ENCODE measurements around the gene ANO2.
"Not testable (repeated sequence)": the region's sequence is repeated elsewhere in the genome, so short reads cannot be mapped to it uniquely, and the experiment has no call there.

Gene ANO2

DNA sequence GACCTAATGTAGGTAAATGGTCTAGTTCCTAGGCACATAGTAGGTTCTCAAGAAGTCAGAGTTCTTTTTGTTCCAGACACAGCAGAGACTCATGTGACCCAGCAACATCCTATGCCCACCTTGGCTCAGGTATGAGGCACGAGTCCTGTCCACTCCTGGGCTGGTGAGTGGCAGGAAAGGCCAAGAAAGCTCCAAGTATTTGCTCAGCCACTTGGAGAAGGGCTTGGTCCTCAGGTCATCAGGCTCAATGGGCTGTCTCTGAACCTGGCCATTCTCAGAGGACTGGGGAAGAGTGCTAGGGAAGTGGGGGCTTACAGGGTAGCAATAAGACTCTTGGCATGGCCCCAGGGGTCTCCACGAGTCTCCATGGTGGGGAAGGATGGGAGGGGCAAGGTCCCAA is 260.1 kb downstream of the ANO2 start:
- TF ChIP-seq, protein P1, sequence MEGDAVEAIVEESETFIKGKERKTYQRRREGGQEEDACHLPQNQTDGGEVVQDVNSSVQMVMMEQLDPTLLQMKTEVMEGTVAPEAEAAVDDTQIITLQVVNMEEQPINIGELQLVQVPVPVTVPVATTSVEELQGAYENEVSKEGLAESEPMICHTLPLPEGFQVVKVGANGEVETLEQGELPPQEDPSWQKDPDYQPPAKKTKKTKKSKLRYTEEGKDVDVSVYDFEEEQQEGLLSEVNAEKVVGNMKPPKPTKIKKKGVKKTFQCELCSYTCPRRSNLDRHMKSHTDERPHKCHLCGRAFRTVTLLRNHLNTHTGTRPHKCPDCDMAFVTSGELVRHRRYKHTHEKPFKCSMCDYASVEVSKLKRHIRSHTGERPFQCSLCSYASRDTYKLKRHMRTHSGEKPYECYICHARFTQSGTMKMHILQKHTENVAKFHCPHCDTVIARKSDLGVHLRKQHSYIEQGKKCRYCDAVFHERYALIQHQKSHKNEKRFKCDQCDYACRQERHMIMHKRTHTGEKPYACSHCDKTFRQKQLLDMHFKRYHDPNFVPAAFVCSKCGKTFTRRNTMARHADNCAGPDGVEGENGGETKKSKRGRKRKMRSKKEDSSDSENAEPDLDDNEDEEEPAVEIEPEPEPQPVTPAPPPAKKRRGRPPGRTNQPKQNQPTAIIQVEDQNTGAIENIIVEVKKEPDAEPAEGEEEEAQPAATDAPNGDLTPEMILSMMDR (IDR thresholded peaks at IDR 0.05; ENCODE audit: low read depth, low read length) = no peak
- DNase-seq (ENCODE audit: extremely low read depth, low read depth) = no peak

DNA sequence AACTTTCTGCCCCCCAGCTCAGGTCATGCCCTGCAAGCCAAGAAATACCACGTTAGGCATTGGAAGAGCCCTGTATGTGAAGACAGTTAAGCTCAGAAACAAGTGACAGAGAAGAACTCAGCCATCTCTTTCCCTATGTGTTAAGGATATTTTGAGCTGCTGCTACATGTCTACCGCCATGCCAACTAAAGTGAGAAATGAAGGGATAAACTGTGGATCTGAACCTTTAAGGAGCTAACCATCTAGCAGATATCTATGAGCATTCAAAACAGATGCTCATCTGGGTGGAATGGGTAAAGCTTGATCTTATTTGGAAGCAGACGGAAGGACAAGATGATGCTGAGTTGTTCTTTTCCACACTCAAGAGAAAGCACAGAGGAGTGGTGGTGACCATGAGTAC is 262.5 kb downstream of the ANO2 start:
- no peak for DNase-seq (ENCODE audit: extremely low read depth, low read depth)
- TF ChIP-seq, protein P1 (IDR thresholded peaks at IDR 0.05; ENCODE audit: low read depth, low read length) = no peak

DNA sequence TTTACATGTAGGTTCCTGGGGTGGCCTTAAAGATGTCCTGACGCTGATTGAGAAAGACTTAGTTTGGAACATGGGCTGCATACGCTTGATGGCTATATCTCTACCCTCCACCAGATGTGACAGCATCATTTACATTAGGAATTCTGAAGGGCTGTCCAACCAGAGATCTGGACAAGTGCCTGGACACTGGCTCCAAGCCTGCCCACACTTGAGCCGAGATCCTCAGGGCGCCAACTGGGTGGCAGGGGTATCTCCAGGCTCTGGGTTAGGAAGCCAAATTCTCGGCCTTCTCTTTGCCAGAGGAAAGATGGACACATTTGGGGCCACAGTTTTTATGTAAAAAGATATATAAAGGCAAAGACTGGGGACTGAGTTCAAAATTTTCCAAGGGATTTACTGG is 266.9 kb downstream of the ANO2 start:
- TF ChIP-seq, protein P1 (IDR thresholded peaks at IDR 0.05; ENCODE audit: low read depth, low read length) = no peak
- no peak for DNase-seq (ENCODE audit: extremely low read depth, low read depth)

DNA sequence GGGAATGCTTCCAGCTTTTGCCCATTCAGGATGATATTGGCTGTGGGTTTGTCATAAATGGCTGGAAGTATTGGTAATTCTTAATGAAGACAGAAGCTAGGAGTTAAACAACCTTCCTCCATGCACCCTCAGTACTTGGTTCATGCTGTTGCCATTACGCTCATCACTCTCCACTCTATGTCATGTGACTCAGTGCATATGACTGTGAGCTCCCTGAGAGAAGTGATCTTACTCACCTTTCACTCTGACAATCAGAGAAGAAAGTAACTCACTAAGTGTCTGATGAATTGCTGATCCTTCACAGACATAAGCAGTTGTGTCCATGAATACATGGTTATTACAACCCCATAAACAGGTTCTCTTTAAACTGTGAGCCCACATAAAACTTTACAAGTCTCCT is 275.4 kb downstream of the ANO2 start:
- DNase-seq (ENCODE audit: extremely low read depth, low read depth) = not testable (repeated sequence)

DNA sequence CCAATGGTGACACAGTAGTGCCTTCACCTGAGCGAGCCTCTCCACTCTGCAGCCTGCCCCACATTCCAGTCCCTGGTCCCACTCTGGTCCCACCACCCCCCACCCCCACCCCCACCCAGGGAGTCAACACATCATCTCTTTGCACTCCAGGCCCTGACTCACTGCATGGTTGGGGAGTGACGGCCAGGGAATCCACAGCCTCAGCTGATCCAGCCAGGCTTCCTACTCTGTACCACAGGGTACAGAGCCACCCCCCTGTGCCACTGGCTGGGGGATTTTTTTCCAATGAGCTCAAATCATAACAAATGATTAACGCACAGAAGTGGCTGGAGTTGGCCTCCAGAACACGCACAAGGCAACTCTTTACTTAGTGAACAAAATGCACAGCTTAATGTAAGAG is 279.4 kb downstream of the ANO2 start:
- TF ChIP-seq, protein P1 (IDR thresholded peaks at IDR 0.05; ENCODE audit: low read depth, low read length) = no peak
- no peak for DNase-seq (ENCODE audit: extremely low read depth, low read depth)

DNA sequence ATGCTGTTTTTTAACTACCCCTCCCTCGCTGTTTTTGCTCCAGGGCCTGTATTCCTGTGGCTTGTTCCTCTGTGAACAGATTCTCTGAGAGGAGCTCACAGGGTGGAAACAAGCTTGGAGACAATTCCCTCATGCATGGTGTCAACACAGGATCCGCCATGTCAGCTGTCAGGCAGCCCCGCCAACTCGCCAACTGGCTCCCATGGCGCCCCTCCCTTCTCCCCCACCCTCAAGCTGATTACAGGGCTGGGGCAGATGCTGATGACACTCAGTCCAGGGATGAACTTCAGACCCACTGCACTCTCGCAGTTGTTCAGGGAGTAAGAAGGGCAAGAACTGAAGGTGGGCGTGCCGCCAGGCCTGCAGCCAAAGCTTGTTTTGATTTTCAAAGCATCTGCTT is 283.2 kb downstream of the ANO2 start:
- TF ChIP-seq, protein P1 (IDR thresholded peaks at IDR 0.05; ENCODE audit: low read depth, low read length) = no peak
- no peak for DNase-seq (ENCODE audit: extremely low read depth, low read depth)

DNA sequence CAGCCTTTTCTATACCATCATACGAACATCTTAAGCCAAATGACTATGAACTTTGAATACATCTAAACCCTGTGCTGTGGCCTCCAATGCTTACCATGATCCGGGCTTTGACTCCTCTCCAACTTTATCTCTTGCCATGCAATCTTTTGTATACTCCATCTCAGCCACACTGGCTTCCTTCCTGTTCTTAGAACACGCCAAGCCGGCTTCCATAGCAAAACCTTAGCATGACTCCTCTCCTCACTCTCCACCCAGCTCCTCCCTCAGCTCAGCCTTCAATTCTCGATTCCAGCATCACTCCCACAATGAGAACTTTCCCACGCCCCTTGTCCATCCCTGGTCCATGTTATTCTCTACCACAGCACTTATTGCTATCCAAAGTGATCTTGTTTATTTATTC is 284.8 kb downstream of the ANO2 start:
- TF ChIP-seq, protein P1 (IDR thresholded peaks at IDR 0.05; ENCODE audit: low read depth, low read length) = no peak
- DNase-seq (ENCODE audit: extremely low read depth, low read depth) = no peak

DNA sequence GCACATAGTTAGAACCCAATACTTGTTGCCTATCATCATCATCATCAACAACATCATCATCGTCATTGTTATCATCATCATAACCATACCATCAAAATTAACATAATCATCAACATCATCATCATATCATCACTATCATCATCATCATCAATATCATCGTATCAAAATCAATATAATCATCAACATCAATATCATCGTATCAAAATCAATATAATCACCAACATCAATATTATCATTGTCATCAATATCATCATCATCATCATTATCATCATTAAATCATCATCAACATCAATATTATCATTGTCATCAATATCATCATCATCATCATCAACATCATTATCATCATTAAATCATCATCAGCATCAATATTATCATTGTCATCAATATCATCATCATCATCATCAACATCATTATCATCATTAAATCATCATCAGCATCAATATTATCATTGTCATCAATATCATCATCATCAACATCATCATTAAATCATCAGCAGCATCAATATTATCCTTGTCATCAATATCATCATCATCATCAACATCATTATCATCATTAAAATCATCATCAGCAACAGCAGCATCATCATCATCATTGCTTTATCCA is 286.6 kb downstream of the ANO2 start:
- not testable (repeated sequence) for DNase-seq (ENCODE audit: extremely low read depth, low read depth)
